Measurements from ENCODE around the gene HBS1L.
A peak's percentile ranks its signal among the peaks of the same experiment; 100 is the strongest.

HBS1L gene

GRCh38 chr6:135036731-135037420, 17.7 kb downstream of the HBS1L start:
- no peak for DNase-seq (ENCODE audit: low spot score)

GRCh38 chr6:135033238-135033637, 21.4 kb downstream of the HBS1L start:
- no peak for DNase-seq (ENCODE audit: low spot score)

GRCh38 chr6:135030532-135031178, 24.0 kb downstream of the HBS1L start:
- DNase-seq (ENCODE audit: low spot score) = no peak

DNA sequence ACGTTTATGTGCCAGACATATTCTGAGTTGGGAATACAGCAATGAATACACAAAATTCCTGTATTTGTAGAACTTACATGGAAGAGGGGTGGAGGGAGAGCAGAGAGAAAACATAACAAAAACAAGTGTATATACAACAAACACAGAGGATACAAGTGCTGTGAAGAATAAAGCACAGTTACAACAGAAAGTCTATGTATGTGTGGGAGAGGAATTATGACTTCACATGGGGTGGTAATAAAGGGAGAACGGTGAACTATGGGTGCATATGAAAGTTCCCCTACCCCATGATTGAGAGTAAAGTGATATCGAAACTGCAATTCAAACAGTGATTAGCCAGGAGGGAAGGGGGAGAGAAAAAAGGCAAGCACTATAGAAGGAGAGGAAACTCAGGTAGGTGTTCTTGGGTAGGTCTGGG, 24.6 kb downstream of the HBS1L start:
- no peak for DNase-seq (ENCODE audit: low spot score)

DNA sequence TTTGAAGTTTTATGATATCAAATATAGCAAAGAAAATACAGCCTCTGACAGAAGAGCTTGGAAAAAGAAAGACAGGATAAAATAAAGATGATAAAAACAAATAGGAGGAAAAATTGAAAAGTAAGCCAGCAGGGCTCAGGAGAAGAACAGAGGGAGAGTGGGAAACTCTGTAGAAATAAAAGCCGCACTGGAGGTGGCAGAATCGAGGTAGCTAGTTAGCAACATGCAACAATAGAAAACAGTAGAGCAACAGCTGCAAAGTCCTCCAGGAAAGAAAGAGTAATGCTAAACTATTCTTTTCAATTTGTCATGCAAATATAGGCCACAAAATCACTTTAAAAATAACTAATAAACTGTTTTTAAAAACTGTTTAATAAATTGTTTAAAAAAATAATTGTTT, 28.8 kb downstream of the HBS1L start:
- DNase-seq (ENCODE audit: low spot score) = no peak

DNA sequence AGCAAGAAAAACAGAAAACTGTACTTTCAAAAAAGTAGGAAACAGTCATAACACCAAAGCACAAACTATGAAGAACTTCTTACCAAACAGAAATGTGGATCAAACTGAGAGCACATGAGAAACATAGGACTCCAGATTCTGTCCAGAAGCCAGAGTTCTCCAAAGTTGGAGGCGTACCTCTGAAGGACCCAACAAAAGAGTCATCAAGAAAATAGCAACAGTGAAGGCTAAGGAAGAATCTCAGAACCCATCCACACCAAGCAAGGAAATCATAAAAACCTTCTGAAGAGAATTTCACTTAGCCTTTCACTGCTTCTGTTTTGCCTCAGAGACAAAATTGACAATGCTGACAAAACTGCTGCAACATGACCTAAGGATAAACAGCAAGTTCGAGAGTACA, 29.4 kb downstream of the HBS1L start:
- DNase-seq (ENCODE audit: low spot score) = no peak

DNA sequence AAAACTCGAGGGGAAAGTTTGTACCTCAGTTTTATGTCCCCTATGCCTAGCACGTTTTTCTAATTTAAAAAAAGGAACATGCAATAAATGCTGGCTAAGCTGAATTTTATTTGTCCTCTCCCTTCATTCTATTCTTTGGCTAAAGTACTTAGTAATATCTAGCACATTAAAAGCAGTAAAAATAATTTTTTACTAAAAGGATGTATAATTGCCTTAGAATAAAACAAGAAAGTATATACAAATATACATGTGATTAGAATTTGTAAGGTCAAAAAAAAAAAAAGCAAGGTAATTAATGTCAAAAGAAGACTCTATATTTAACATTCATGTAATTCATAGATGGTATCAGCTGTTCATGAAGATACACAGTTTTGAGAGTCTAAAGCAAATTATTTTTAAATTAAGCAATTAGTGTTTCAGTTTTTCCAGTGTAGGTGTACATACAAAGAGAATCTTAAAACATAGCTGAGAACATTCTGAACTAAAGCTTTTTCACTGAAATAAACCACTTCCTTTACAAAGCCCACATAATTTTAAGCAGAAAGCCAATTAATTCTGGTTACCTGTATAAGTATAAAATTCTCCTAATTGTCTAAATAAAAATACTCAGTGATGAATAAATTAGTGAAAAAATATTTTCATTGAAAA, 32.4 kb downstream of the HBS1L start:
- no peak for DNase-seq (ENCODE audit: low spot score)

DNA sequence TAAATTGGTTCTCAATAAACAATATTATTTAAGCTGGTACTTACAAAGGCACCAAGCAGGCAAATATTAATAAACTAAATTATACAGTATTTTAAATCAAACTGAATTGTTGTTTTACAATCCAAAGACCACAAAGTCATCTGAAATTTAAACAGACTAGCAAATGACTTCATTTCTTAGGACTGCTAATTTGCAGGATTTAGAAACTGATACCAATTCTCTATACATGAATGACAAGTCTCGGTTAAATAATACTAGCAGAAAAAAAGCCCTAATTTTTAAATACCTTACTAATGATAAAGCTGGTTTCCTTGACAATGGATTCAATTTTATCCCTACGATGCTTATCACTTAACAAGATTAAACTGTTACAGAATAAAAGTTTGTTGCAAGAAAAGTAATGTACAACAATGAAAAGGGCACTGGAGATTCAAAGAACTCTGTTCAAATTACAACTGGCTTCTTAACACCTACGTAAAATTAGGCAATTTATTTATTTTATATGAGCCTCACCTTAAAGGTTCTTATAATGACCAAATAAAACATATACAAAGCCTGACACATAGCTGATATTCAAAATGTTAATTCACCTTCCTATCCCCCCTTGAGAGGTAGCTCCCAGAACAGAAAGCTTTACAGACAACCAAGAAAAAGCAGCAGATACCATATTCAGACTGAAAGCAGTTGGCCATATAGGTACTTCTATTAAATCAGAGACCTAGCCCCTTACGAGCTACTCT, 33.1 kb downstream of the HBS1L start:
- no peak for DNase-seq (ENCODE audit: low spot score)

- DNase-seq (ENCODE audit: low spot score) = no peak
Measured at GRCh38 chr6:135018941-135019340, 35.7 kb downstream of the HBS1L start.

DNA sequence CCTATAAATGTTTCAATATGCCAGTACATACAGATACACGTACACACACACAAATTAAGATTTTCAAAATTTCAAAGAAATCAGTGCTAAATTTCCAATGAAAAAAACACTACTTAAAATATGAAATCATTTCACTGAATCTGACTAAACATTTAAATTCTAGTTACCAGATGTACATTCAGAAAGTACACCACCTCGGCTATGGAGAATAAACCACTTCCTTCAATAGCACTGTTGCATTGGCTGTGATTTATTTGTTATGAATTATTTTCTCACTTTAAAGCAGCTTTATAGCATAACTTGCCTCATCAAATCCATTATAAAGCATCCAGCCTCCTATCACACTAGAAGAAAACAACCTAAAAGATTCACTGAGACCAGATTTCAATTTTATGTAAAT, 36.6 kb downstream of the HBS1L start:
- no peak for DNase-seq (ENCODE audit: low spot score)

- DNase-seq (ENCODE audit: low spot score) = no peak
Measured at GRCh38 chr6:135014353-135014832, 40.2 kb downstream of the HBS1L start.

- no peak for DNase-seq (ENCODE audit: low spot score)
Measured at GRCh38 chr6:135013211-135013610, 41.4 kb downstream of the HBS1L start.

DNA sequence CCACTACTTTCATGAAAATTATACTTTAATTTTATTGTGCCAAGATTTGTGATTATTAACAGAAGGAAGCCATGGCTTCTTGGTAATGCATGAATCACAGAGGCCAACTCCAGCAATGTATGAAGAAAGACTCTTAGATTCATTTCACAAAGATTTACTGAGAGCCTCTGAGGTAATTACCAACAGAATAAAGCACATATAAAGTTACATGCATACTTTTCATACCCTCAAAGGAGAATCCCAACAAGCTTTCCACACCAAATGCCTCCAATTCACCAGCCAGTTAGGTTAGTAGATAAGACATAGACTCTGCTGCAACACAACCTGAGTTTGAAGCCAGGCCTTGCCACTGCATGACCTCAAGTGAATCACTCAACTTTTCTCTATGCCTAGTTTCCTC, 41.9 kb downstream of the HBS1L start:
- no peak for DNase-seq (ENCODE audit: low spot score)

DNA sequence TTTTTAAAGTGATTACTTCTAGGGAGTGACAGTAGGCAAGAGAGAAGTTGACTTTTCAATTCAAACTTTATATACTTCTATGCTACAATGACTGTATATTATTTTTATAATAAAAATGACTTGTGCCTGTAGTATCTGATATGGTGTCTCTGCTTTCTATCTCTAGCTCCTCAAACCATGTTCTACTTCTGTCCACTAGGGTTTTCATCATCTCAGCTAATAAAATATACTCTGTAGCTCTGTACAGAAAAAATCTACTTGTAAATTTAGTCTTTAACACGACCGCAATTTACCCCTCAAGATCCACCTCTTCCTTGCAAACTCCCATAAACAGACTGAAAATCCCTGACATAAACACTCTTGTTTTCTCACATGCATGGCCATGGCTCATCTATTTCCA, 42.3 kb downstream of the HBS1L start:
- no peak for DNase-seq (ENCODE audit: low spot score)

DNA sequence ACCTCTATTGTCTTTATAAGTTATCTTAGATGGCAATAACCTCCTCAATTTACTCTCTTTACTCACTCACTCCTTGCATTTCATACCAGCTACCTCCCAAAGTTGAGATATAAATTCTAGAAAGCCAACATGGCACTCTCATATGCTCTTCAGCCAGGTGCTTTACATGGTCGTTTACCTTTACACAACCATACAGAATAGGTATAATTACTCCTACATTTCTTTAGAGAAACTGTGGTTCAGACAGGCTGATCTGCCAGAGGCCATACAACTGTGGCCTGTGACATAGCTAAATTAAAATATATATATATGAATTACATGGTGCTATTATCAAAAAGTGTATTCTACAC, 45.7 kb downstream of the HBS1L start:
- no peak for DNase-seq (ENCODE audit: low spot score)

GRCh38 chr6:135008072-135008940, 46.3 kb downstream of the HBS1L start:
- no peak for DNase-seq (ENCODE audit: low spot score)

DNA sequence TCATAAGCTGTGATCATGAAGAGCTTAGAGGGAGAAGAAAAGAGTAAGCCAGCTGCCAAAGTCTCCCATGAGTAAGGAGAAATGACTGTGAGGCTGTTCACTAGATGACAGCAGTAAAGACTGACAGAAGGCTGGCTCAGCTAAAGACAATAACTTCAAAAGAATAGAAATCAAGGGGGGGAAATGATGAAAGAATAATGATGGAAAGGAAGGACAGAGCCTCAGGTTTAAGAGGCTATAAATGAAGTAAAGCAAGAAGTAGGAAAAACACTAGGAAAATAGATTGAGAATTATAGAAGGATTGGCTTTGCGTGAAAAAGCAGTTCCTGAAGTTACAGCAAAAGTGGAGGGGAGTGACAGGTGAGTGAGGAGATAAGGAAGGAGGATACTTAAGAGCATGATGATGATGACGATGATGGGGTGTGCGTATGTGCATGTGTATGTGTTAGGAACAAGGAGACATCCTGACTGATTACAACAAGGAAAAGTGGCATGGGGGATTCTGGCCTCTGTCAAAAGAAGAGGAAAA, 48.2 kb downstream of the HBS1L start:
- DNase-seq (ENCODE audit: low spot score) = no peak

GRCh38 chr6:135004399-135004798, 50.2 kb downstream of the HBS1L start:
- DNase-seq (ENCODE audit: low spot score) = no peak

GRCh38 chr6:135002974-135003703, 51.5 kb downstream of the HBS1L start:
- no peak for DNase-seq (ENCODE audit: low spot score)

GRCh38 chr6:135002229-135002844, 52.3 kb downstream of the HBS1L start:
- peak; percentile 20 for DNase-seq (ENCODE audit: low spot score)
